ENCODE measurements around the gene ZNF48. TPM values are rescaled to one million over a fixed set of nuclear protein-coding genes. Genes with fewer than 3 reads are reported as not detected.

Gene ZNF48
- total and polyA plus RNA-seq, 8 donors: 3.9 to 33.6 (median 5.4) TPM

DNA sequence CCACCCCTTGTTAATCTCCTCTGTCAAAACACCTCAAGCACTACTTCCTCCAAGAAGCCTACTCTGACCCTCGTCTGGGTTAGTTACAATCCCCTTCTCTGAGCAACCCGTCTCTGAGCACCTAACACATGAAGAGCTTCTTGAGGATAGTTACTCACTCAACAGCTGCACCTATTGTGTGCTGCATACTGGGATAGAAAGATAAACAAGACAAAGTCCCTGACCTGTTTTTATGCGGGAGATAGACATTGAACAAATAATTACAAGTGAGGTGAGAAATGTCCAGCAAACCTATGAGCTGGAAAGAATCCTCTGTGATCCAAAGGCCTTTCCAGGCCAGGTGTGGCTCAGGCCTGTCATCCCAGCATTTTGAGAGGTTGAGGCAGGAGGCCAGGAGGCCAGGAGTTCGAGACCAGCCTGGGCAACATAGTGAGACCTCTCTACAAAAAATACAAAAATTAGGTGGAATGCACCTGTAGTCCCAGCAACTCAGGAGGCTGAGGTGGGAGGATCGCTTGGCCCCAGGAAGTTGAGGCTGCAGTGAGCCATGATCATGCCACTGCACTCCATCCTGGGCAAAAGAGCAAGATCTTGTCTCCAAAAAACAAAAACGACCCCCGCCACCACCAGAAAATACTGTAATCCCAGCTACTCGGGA, 6.7 kb downstream of the ZNF48 start:
- TF ChIP-seq POLR2AphosphoS5 (IDR thresholded peaks at IDR 0.05): no peak
- no peak for TF ChIP-seq EP300 (IDR thresholded peaks at IDR 0.05)
- TF ChIP-seq POLR2A (IDR thresholded peaks at IDR 0.05): no peak
- no peak for TF ChIP-seq CTCF (IDR thresholded peaks at IDR 0.05)
- no peak for DNase-seq

DNA sequence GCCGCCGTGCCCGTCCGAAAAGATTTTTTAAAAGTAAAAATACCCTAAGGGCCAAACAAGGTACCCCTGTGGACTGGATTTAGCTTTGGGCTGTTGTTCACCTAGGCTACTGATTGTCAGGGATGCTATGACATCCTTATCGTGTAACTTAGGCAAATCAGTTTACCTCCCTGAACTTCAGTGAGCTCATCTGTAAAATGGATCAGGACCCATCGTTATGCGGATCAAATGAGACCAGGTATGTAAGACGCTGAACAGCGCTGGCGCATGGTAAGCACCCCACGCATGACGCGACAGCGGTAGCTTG, 11.5 kb downstream of the ZNF48 start:
- intact Hi-C loops (cut with DNase I; ENCODE audit: low total_unique reads): no loop called here
- H3K4me3 ChIP-seq: peak overlapping the region; percentile 56 to 77 (median 64)

More for the DNA sequence above, 6.7 kb downstream of the ZNF48 start:
- intact Hi-C loops (cut with DNase I; ENCODE audit: low total_unique reads): no loop called here
- Histone ChIP-seq H3K9me3 (no peaks in the 10 kb centered on the region), H3K27me3 (no peaks in the 10 kb centered on the region), H3K4me3 (no peak overlapping the region), H3K36me3 (peaks cover 11 to 21% (median 18%) of the 10 kb centered on the region in 4 donors), H3K27ac (no peak overlapping the region), H3K4me1 (peaks cover 2 to 49% (median 24%) of the 10 kb centered on the region in 4 donors)
- WGBS, 5 donors: 70 to 74% (median 74%) methylated on average over 8 of the region's 8 CpGs

DNA sequence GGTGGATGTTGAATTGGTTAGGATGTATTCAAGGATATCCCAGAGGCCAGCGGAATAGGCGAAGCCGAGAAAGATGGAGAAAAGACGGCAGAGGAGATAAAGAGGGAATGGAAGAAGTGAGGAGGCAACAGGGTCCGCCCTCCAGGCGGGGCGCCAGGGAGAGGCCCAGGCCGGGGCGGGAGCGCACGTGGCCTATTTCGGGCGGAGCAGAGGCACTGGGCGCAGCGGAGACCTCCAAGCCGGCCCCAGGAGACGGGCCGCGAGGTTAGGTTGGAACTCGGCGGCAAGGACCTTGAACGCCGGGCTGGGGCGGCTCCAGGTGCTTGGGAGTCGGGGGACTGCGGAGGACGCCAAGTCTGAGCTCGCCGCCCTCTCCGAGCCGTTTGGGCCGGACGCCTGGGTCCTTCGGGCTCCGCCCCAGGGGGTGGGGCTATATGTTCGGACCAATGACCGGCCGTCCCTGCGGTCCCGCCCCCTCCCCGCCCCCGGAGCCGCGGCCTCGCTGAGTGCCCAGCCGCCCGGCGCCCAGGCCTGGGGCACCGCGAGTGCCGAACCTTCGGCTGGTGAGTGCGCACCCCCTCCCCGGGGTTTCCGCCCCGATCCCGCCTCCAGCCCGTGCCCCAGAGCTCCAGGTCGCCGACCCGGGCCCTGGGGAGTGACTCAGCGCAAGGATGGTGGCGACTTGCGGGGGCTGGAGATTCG, 12.0 kb downstream of the ZNF48 start, which contains the start of gene ZNF771:
ZNF771 (plus strand) TSS at position 505 of the 702 bp plus-strand sequence. CDS start 448 bp downstream, outside the sequence.
- no peak for TF ChIP-seq CTCF (IDR thresholded peaks at IDR 0.05)
- no peak for TF ChIP-seq EP300 (IDR thresholded peaks at IDR 0.05)
- TF ChIP-seq POLR2A (IDR thresholded peaks at IDR 0.05): no peak
- peak in 2 of 3 donors; percentile 19 to 76 for TF ChIP-seq POLR2AphosphoS5 (IDR thresholded peaks at IDR 0.05)
- Histone ChIP-seq H3K27ac (peak within 1 kb of the TSS; percentile 88 to 93 (median 90)), H3K27me3 (no peaks in the 10 kb centered on the region), H3K9me3 (no peaks in the 10 kb centered on the region), H3K4me1 (peaks cover 21 to 38% (median 31%) of the 10 kb centered on the region in 4 donors), H3K4me3 (peak within 1 kb of the TSS; percentile 56 to 77 (median 64)), H3K36me3 (peaks cover 6 to 12% (median 10%) of the 10 kb centered on the region in 4 donors)
- peak; percentile 95 to 97 for DNase-seq
- WGBS, 5 donors: 0 to 2% (median 1%) methylated on average over 29 to 65 of the region's 65 CpGs
- intact Hi-C loops (cut with DNase I; ENCODE audit: low total_unique reads): no loop called here

More for the DNA sequence above, 11.5 kb downstream of the ZNF48 start:
- Histone ChIP-seq H3K4me1 (peaks cover 21 to 38% (median 31%) of the 10 kb centered on the region in 4 donors), H3K9me3 (no peaks in the 10 kb centered on the region), H3K27ac (peak overlapping the region; percentile 88 to 93 (median 90)), H3K36me3 (peaks cover 2 to 9% (median 6%) of the 10 kb centered on the region in 4 donors), H3K27me3 (no peaks in the 10 kb centered on the region)
- no peak for DNase-seq
- TF ChIP-seq EP300 (IDR thresholded peaks at IDR 0.05) (no peak), POLR2AphosphoS5 (IDR thresholded peaks at IDR 0.05) (no peak), POLR2A (IDR thresholded peaks at IDR 0.05) (no peak), CTCF (IDR thresholded peaks at IDR 0.05) (no peak)
- WGBS, 5 donors: 17 to 21% (median 18%) methylated on average over 14 of the region's 14 CpGs

DNA sequence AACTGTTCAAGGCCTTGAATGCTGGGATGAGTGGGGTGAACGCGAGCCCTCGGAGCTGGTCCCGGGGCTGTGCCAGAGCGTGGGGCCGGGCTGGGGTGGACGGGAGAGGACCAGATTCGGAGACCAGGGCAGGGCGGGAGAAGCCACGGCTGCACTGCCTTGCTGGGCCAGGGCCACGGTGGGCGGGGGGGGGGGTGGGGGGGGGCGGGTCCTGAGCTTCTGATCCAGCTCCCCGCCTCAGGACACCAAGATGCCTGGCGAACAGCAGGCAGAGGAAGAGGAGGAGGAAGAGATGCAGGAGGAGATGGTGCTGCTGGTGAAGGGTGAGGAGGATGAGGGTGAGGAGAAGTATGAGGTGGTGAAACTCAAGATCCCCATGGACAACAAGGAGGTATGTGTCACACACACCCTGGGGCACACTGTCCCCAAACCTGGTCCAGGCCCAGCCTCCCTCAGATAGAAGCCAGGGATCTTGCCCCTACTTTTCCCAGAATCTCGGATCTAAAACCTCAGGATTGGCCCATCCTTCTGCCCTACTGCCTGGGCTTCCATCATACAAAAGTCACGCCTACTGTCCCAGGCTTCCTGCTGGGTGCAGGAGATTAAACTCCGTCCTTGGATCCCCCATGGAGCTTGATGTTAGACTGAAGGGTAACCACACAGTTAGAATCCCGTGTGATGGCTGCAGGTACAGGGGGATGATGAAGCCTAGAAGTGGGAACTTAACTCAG, 12.7 kb downstream of the ZNF48 start:
- Histone ChIP-seq H3K36me3 (peaks cover 8 to 17% (median 11%) of the 10 kb centered on the region in 4 donors), H3K4me3 (peak overlapping the region; percentile 56 to 77 (median 64)), H3K27me3 (no peaks in the 10 kb centered on the region), H3K4me1 (peaks cover 21 to 38% (median 31%) of the 10 kb centered on the region in 4 donors), H3K9me3 (no peaks in the 10 kb centered on the region), H3K27ac (peak overlapping the region; percentile 88 to 93 (median 90))
- no peak for DNase-seq
- WGBS, 5 donors: 11 to 19% (median 14%) methylated on average over 9 to 18 of the region's 19 CpGs
- no peak for TF ChIP-seq POLR2AphosphoS5 (IDR thresholded peaks at IDR 0.05)
- no peak for TF ChIP-seq EP300 (IDR thresholded peaks at IDR 0.05)
- no peak for TF ChIP-seq POLR2A (IDR thresholded peaks at IDR 0.05)
- TF ChIP-seq CTCF (IDR thresholded peaks at IDR 0.05): no peak
- intact Hi-C loops (cut with DNase I; ENCODE audit: low total_unique reads): no loop called here

Data from stomach (tissue), 9 donors.